8988T (cell line): Measurements from ENCODE around the gene STK4.
A peak's percentile ranks its signal among the peaks of the same experiment; 100 is the strongest.
"Not testable (repeated sequence)": the region's sequence is repeated elsewhere in the genome, so short reads cannot be mapped to it uniquely, and the experiment has no call there.

ENCODE experiments used
- DNase-seq: peaks from one replicate; pipeline ENCODE4 v3.0.0; 2011

Gene STK4

GRCh38 chr20:44990425-44990824, 24.1 kb downstream of the STK4 start:
- no peak for DNase-seq

GRCh38 chr20:44990957-44991356, 24.6 kb downstream of the STK4 start:
- DNase-seq: no peak

GRCh38 chr20:44993343-44993742, 27.0 kb downstream of the STK4 start:
- DNase-seq: peak; percentile 20

GRCh38 chr20:44997171-44997570, 30.9 kb downstream of the STK4 start:
- no peak for DNase-seq

GRCh38 chr20:44997668-44998067, 31.4 kb downstream of the STK4 start:
- no peak for DNase-seq

- DNase-seq: no peak
Observed at GRCh38 chr20:45008521-45009049, 42.3 kb downstream of the STK4 start.

GRCh38 chr20:45010399-45010828, 44.1 kb downstream of the STK4 start:
- no peak for DNase-seq

- no peak for DNase-seq
Observed at GRCh38 chr20:45011108-45011526, 44.8 kb downstream of the STK4 start.

- DNase-seq: no peak
Observed at GRCh38 chr20:45012682-45013302, 46.5 kb downstream of the STK4 start.

GRCh38 chr20:45014131-45014530, 47.8 kb downstream of the STK4 start:
- DNase-seq: not testable (repeated sequence)

GRCh38 chr20:45014671-45015415, 48.5 kb downstream of the STK4 start:
- DNase-seq: no peak

- DNase-seq: no peak
Observed at GRCh38 chr20:45016089-45016671, 49.9 kb downstream of the STK4 start.

- no peak for DNase-seq
Observed at GRCh38 chr20:45017281-45017680, 51.0 kb downstream of the STK4 start.

- DNase-seq: no peak
Observed at GRCh38 chr20:45017857-45018256, 51.5 kb downstream of the STK4 start.

- DNase-seq: no peak
Observed at GRCh38 chr20:45019027-45019761, 52.9 kb downstream of the STK4 start.

GRCh38 chr20:45019762-45020123, 53.4 kb downstream of the STK4 start:
- no peak for DNase-seq

GRCh38 chr20:45020236-45020886, 54.0 kb downstream of the STK4 start:
- no peak for DNase-seq

GRCh38 chr20:45021631-45022030, 55.3 kb downstream of the STK4 start:
- DNase-seq: no peak

- DNase-seq: not testable (repeated sequence)
Observed at GRCh38 chr20:45023140-45023539, 56.8 kb downstream of the STK4 start.

- no peak for DNase-seq
Observed at GRCh38 chr20:45028424-45029136, 62.3 kb downstream of the STK4 start.

GRCh38 chr20:45029884-45030283, 63.6 kb downstream of the STK4 start:
- DNase-seq: no peak

GRCh38 chr20:45032276-45032675, 66.0 kb downstream of the STK4 start:
- no peak for DNase-seq
